HepG2 (cell line): Measurements from ENCODE around the gene ZFP69. TPM values are rescaled to one million over a fixed set of nuclear protein-coding genes. Genes with fewer than 3 reads are reported as not detected.
A peak's percentile ranks its signal among the peaks of the same experiment; 100 is the strongest.

ENCODE experiments used
- KIAA2018 ChIP-seq: sonication (generic); formaldehyde crosslinking; IDR thresholded peaks from 2 replicates; pipeline ENCODE4 v1.5.0; 2020; ENCODE audit warnings: mild to moderate bottlenecking, missing genetic modification reagents, borderline replicate concordance
- KLF13 ChIP-seq: sonication (generic); formaldehyde crosslinking; IDR thresholded peaks from 2 replicates; pipeline ENCODE4 v1.4.0; 2020; ENCODE audit warnings: mild to moderate bottlenecking, missing genetic modification reagents
- POLR2AphosphoS2 ChIP-seq: IDR thresholded peaks from 2 replicates; pipeline ENCODE4 v1.6.1; 2011; ENCODE audit warnings: low read depth, low read length, improper control_type of control experiment
- RERE ChIP-seq: IDR thresholded peaks from 2 replicates; pipeline ENCODE4 v1.6.1; 2016; ENCODE audit warnings: low read depth, missing genetic modification reagents, missing compliant biosample characterization
- RFX3 ChIP-seq: IDR thresholded peaks from 2 replicates; pipeline ENCODE4 v1.6.1; 2016; ENCODE audit warnings: missing biosample characterization, missing genetic modification reagents
- ZNF317 ChIP-seq: sonication (generic); formaldehyde crosslinking; IDR thresholded peaks from 2 replicates; pipeline ENCODE4 v1.5.0; 2020; ENCODE audit warnings: mild to moderate bottlenecking, missing genetic modification reagents
- ZNF747 ChIP-seq: sonication (generic); formaldehyde crosslinking; IDR thresholded peaks from 2 replicates; pipeline ENCODE4 v1.8.1; 2023; ENCODE audit warnings: missing genetic modification reagents, mild to moderate bottlenecking, borderline replicate concordance
- polyA plus RNA-seq, 8 experiments: library from polyadenylated mRNA; depleted of rRNA in 3 of 8; stranded (reverse) in 7 of 8; unstranded in 1 of 8; fragments of >200 nt; fragmentation: Illumina TruSeq in 4 of 8; extraction: Trizol in 4 of 8; gene quantifications; 2 replicates each; pipeline versions ENCODE4 v1.2.1 to v1.2.3, GENCODE V29; 2011 to 2016; ENCODE audit warnings: low read depth in 4 of 8, missing spikeins in 1 of 8, mixed read lengths in 1 of 8; ENCODE audit not compliant: insufficient read depth in 1 of 8
- total RNA-seq, 5 experiments: library from RNA; depleted of rRNA; stranded (reverse); fragments of >200 nt; fragmentation: Illumina TruSeq; extraction: Trizol; gene quantifications; 2 replicates each; pipeline ENCODE4 v1.2.3, GENCODE V29; 2016; ENCODE audit warnings: low read depth in 1 of 5
- TF ChIP-seq, protein P1 (sequence below): sonication (generic); formaldehyde crosslinking; IDR thresholded peaks from 2 replicates; pipeline ENCODE4 v1.4.0; 2020; ENCODE audit warnings: missing genetic modification reagents
- TF ChIP-seq, protein P2 (sequence below): sonication (generic); formaldehyde crosslinking; IDR thresholded peaks from 2 replicates; pipeline ENCODE4 v1.5.0; 2020; ENCODE audit warnings: missing genetic modification reagents

The ZFP69 gene
- total and polyA plus RNA-seq, 2 of the 13 experiments (the other 11 are each of a cell fraction or from before 2014, with no cell fraction given) = 2.6 to 5.6 TPM

- no peak for TF ChIP-seq KIAA2018 (CRISPR knock-in tag)
- TF ChIP-seq, protein P1, sequence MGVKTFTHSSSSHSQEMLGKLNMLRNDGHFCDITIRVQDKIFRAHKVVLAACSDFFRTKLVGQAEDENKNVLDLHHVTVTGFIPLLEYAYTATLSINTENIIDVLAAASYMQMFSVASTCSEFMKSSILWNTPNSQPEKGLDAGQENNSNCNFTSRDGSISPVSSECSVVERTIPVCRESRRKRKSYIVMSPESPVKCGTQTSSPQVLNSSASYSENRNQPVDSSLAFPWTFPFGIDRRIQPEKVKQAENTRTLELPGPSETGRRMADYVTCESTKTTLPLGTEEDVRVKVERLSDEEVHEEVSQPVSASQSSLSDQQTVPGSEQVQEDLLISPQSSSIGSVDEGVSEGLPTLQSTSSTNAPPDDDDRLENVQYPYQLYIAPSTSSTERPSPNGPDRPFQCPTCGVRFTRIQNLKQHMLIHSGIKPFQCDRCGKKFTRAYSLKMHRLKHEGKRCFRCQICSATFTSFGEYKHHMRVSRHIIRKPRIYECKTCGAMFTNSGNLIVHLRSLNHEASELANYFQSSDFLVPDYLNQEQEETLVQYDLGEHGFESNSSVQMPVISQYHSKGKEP = 0 out of 2 replicates have a peak, but pooled peaks have one; percentile 18
- TF ChIP-seq RFX3 (CRISPR knock-in tag) = no peak
- no peak for TF ChIP-seq RERE (CRISPR knock-in tag)
- TF ChIP-seq KLF13 (CRISPR knock-in tag) = no peak
- TF ChIP-seq POLR2AphosphoS2 = no peak
- 0 out of 2 replicates have a peak, but pooled peaks have one; percentile 34 for TF ChIP-seq ZNF317 (CRISPR knock-in tag)
- TF ChIP-seq, protein P2, sequence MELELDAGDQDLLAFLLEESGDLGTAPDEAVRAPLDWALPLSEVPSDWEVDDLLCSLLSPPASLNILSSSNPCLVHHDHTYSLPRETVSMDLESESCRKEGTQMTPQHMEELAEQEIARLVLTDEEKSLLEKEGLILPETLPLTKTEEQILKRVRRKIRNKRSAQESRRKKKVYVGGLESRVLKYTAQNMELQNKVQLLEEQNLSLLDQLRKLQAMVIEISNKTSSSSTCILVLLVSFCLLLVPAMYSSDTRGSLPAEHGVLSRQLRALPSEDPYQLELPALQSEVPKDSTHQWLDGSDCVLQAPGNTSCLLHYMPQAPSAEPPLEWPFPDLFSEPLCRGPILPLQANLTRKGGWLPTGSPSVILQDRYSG (CRISPR knock-in tag) = peak; percentile 75; the same call in 1 of the 2 replicates
- TF ChIP-seq ZNF747 (CRISPR knock-in tag) = no peak
Observed at GRCh38 chr1:40476924-40477677, at the start of gene ZFP69 (continued).
